Activated CD4-positive, alpha-beta memory T cell treated with anti-CD3 and anti-CD28 coated beads for 36 hours (primary cell): Measurements from ENCODE around the gene PCIF1. TPM values are rescaled to one million over a fixed set of nuclear protein-coding genes. Genes with fewer than 3 reads are reported as not detected.

ENCODE experiments used
- CTCF ChIA-PET: fragments of 350-600 bp; sonication (Branson Sonifier 250); formaldehyde crosslinking; loops from one replicate; lab custom pipeline; 2021; ENCODE audit warnings: antibody characterized with exemption, inconsistent platforms; lab: Charles Lee
- POLR2A ChIA-PET: fragments of 350-600 bp; sonication (Branson Sonifier 250); formaldehyde crosslinking; loops from one replicate; lab custom pipeline; 2021; ENCODE audit warnings: antibody characterized with exemption; lab: Charles Lee
- DNase-seq: peaks from one replicate; pipeline ENCODE4 v3.0.0-alpha.2; 2020
- H3K27ac Mint-ChIP-seq: one replicate; pipeline ENCODE4 v1.8.0; 2021; ENCODE audit warnings: mixed read lengths
- H3K27me3 Mint-ChIP-seq: one replicate; pipeline ENCODE4 v1.8.0; 2021; ENCODE audit warnings: mixed read lengths
- H3K36me3 Mint-ChIP-seq: one replicate; pipeline ENCODE4 v1.8.0; 2021; ENCODE audit warnings: mixed read lengths
- H3K4me1 Mint-ChIP-seq: one replicate; pipeline ENCODE4 v1.8.0; 2021; ENCODE audit warnings: low read depth, mixed read lengths
- H3K4me3 Mint-ChIP-seq: one replicate; pipeline ENCODE4 v1.8.0; 2021; ENCODE audit warnings: mild to moderate bottlenecking, mixed read lengths
- H3K9me3 Mint-ChIP-seq: one replicate; pipeline ENCODE4 v1.8.0; 2021; ENCODE audit warnings: mixed read lengths
- intact Hi-C: fragments of 100-400 bp; cut with micrococcal nuclease; formaldehyde crosslinking; loops from one replicate; pipeline ENCODE4 v1.15.1; 2023
- total RNA-seq, 2 experiments: library from RNA; stranded (reverse); gene quantifications; one replicate each; pipeline ENCODE4 v1.2.3, GENCODE V29; 2021

PCIF1 gene
- total RNA-seq, 2 experiments from 2014 or later = 29.9 to 33.0 TPM

GRCh38 chr20:45933266-45934045 lies 1.0 kb upstream of the PCIF1 start:
- H3K4me1 Mint-ChIP-seq = peaks cover 31% of the 10 kb centered on the region

DNA sequence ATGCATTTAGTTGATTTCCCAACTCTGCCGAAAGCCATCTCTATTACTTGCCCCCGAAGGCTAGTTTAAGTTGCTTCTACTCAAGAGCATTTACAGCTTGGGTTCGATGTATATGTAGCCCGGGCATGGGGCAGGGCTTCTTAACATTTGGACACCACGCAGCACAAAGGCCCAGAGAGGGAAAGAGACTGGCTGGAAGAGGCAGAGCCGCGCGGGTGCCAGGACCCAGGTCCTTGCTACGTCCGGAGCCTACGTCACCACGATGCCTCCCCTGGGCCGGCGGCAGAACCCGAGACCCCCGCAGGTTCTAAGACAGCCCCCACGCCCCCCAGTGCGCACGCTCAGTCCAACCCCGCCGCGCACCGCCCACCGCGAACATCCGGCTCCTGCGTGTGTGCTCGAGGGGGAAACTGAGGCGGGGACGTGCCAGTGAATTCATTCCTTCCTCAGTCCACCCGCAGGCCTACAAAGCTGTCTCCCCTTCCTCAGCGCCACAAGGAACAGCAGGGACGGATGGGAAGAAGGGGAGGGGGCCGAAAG lies 367 bp upstream of the PCIF1 start:
- ChIA-PET POLR2A (interaction anchor here (0.8 to 3.8 kb wide), 25 partner anchors 9 to 1398 kb away, joined by 3 to 28 read pairs (median 4); partner anchors contain the start of genes ACOT8, CTSA, NEURL2 and UBE2C), CTCF (interaction anchor here (0.6 to 9.2 kb wide), 15 partner anchors 10 to 135 kb away, joined by 3 to 67 read pairs (median 5); partner anchors contain the start of genes CTSA, TNNC2 and ZNF335)
- Mint-ChIP-seq H3K9me3 (no peaks in the 10 kb centered on the region), H3K4me3 (peak overlapping the region; percentile 99), H3K4me1 (peaks cover 32% of the 10 kb centered on the region), H3K27ac (peak overlapping the region; percentile 99), H3K36me3 (peaks cover 17% of the 10 kb centered on the region), H3K27me3 (no peaks in the 10 kb centered on the region)
- intact Hi-C loops = loop anchor here (2.0 to 10.0 kb wide), 4 partner anchors 23 to 431 kb away; partner anchors contain the start of genes CTSA, NEURL2 and ZSWIM1
- DNase-seq = no peak

More at GRCh38 chr20:45933266-45934045, 1.0 kb upstream of the PCIF1 start:
- Mint-ChIP-seq H3K9me3 (no peaks in the 10 kb centered on the region), H3K36me3 (peaks cover 16% of the 10 kb centered on the region), H3K27ac (peak overlapping the region; percentile 99), H3K4me3 (peak overlapping the region; percentile 99), H3K27me3 (no peaks in the 10 kb centered on the region)
- intact Hi-C loops = loop anchor here (2.0 to 10.0 kb wide), 4 partner anchors 23 to 431 kb away; partner anchors contain the start of genes CTSA, NEURL2 and ZSWIM1
- POLR2A ChIA-PET = interaction anchor here (1.0 to 3.8 kb wide), 16 partner anchors 8 to 134 kb away, joined by 3 to 28 read pairs (median 6); partner anchors contain the start of genes ACOT8, CTSA, NEURL2 and UBE2C
- DNase-seq = peak; percentile 82
- CTCF ChIA-PET = interaction anchor here (0.6 to 9.2 kb wide), 15 partner anchors 11 to 135 kb away, joined by 3 to 67 read pairs (median 5); partner anchors contain the start of genes CTSA, TNNC2, ZNF335 and ZSWIM1

- H3K9me3 Mint-ChIP-seq = no peaks in the 10 kb centered on the region
- peak overlapping the region; percentile 89 for H3K27ac Mint-ChIP-seq
- H3K27me3 Mint-ChIP-seq = no peaks in the 10 kb centered on the region
- no peak for DNase-seq
- H3K4me3 Mint-ChIP-seq = peak overlapping the region; percentile 90
- ChIA-PET CTCF (interaction anchor here (2.1 to 9.2 kb wide), 5 partner anchors 27 to 137 kb away, joined by 5 to 67 read pairs (median 15); partner anchors contain the start of gene ZNF335), POLR2A (interaction anchor here (0.6 to 3.8 kb wide), 17 partner anchors 8 to 560 kb away, joined by 3 to 28 read pairs (median 4); partner anchors contain the start of genes ACOT8, CTSA, DNTTIP1 and NEURL2)
- intact Hi-C loops = loop anchor here (1.0 to 10.0 kb wide), 8 partner anchors 25 to 429 kb away; partner anchors contain the start of genes ACOT8, CTSA, NCOA5 and NEURL2
- H3K4me1 Mint-ChIP-seq = peaks cover 32% of the 10 kb centered on the region
- H3K36me3 Mint-ChIP-seq = peaks cover 28% of the 10 kb centered on the region
Observed at GRCh38 chr20:45935416-45936046, 1.0 kb downstream of the PCIF1 start.

DNA sequence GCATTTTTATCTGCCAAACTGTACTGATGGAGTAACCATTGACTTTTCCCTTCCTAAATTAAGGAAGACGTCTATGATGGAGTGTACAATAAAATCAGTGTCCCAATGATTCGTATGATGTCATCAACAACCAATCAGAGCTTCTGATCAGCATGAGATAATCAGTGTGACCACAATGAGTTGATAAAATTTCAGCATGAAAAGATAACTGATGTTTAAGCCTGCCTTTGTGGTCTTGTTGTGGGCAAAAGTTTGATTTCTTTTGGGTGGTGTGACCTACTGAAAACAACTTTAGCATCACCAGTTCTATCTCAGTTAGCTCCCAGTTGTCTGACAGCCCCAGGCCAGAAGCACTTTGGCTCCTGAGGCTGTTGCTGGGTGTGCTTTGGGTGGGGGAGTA lies 3.3 kb downstream of the PCIF1 start:
- ChIA-PET CTCF (interaction anchor here (0.6 to 9.2 kb wide), 6 partner anchors 11 to 139 kb away, joined by 3 to 67 read pairs (median 4); partner anchors contain the start of gene ZNF335), POLR2A (interaction anchor here (0.8 to 1.4 kb wide), 2 partner anchors 11 to 12 kb away, joined by 3 to 4 read pairs; no protein-coding TSS in a partner anchor)
- intact Hi-C loops = loop anchor here (10.0 kb wide), 1 partner anchor 427 kb away; no protein-coding TSS in a partner anchor
- H3K4me1 Mint-ChIP-seq = peaks cover 29% of the 10 kb centered on the region
- H3K36me3 Mint-ChIP-seq = peaks cover 30% of the 10 kb centered on the region
- peak overlapping the region; percentile 53 for H3K27ac Mint-ChIP-seq
- no peaks in the 10 kb centered on the region for H3K9me3 Mint-ChIP-seq
- no peak overlapping the region for H3K4me3 Mint-ChIP-seq
- no peaks in the 10 kb centered on the region for H3K27me3 Mint-ChIP-seq
- no peak for DNase-seq

- ChIA-PET CTCF (interaction anchor here (1.6 to 9.2 kb wide), 2 partner anchors 24 to 32 kb away, joined by 4 to 67 read pairs; partner anchors contain the start of gene ZNF335), POLR2A (no interaction called here)
- intact Hi-C loops = loop anchor here (10.0 kb wide), 1 partner anchor 426 kb away; no protein-coding TSS in a partner anchor
- Mint-ChIP-seq H3K4me3 (no peak overlapping the region), H3K9me3 (no peaks in the 10 kb centered on the region), H3K27me3 (no peaks in the 10 kb centered on the region), H3K4me1 (peaks cover 29% of the 10 kb centered on the region), H3K36me3 (peaks cover 35% of the 10 kb centered on the region), H3K27ac (peak overlapping the region; percentile 53)
- no peak for DNase-seq
Observed at GRCh38 chr20:45938727-45939438, 4.4 kb downstream of the PCIF1 start.

DNA sequence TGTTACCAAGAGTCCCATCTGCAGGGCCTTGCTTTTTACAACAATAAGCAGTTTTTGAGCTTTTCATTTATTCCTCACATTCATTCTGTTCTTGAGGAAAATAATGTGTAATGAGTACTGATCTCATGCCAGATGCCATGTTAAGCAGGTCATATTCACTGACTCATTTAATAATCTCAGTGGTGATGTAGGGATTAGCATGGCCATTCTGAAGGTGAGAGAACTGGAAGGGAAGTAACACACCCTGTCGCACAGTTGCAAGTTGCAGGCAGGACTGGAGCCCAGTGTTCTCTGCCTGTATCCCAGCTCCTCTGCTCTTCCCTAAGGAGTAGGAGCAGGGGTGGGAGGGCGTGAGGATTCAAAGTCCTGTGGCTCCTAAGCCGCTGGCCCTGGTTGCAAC lies 5.6 kb downstream of the PCIF1 start:
- H3K27ac Mint-ChIP-seq = no peak overlapping the region
- H3K4me1 Mint-ChIP-seq = peaks cover 41% of the 10 kb centered on the region
- peaks cover 46% of the 10 kb centered on the region for H3K36me3 Mint-ChIP-seq
- no peak for DNase-seq
- ChIA-PET CTCF (interaction anchor here (9.2 kb wide), 1 partner anchor 30 kb away, joined by 67 read pairs; the partner anchor contains the start of gene ZNF335), POLR2A (interaction anchor here (0.6 kb wide), 1 partner anchor 146 kb away, joined by 5 read pairs; no protein-coding TSS in a partner anchor)
- intact Hi-C loops = no loop called here
- no peaks in the 10 kb centered on the region for H3K27me3 Mint-ChIP-seq
- H3K9me3 Mint-ChIP-seq = no peaks in the 10 kb centered on the region
- H3K4me3 Mint-ChIP-seq = no peak overlapping the region

DNA sequence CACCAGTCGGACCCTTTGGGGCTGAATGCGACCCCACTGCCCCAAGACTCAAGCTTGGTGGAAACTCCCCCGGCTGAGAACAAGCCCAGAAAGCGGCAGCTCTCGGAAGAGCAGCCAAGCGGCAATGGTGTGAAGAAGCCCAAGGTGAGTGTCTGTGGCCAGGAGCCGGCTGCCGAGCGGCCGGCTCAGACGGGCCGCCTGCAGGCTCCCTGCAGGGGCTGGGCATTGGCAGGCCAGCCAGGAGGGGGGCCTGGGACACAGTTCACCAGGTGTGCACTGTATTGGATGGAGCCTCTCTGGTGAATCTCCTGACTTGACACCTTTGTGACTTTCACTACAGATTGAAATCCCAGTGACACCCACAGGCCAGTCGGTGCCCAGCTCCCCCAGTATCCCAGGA lies 6.0 kb downstream of the PCIF1 start:
- Mint-ChIP-seq H3K27me3 (no peaks in the 10 kb centered on the region), H3K27ac (no peak overlapping the region), H3K36me3 (peaks cover 46% of the 10 kb centered on the region), H3K4me1 (peaks cover 39% of the 10 kb centered on the region), H3K4me3 (no peak overlapping the region), H3K9me3 (no peaks in the 10 kb centered on the region)
- ChIA-PET POLR2A (interaction anchor here (0.6 kb wide), 1 partner anchor 147 kb away, joined by 5 read pairs; no protein-coding TSS in a partner anchor), CTCF (interaction anchor here (9.2 kb wide), 1 partner anchor 30 kb away, joined by 67 read pairs; the partner anchor contains the start of gene ZNF335)
- no peak for DNase-seq
- intact Hi-C loops = no loop called here

DNA sequence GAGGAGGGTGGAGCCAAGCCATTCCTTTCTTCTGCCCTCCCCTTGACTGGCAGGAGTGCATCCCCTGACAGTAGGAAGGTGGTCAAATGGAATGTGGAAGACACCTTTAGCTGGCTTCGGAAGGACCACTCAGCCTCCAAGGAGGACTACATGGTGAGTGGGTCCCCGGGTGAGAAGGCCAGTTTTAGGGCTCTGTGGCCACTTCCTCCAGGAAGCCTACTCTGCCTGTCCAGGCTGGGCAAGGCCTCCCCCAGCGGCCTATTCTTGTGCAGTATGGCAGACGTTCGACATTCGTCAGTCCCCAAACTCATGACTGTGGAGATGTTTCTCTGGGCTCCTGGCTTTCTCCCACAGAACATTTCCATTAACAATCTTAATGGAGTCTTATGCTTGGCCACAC lies 9.1 kb downstream of the PCIF1 start:
- Mint-ChIP-seq H3K27ac (peak overlapping the region; percentile 91), H3K36me3 (peaks cover 45% of the 10 kb centered on the region), H3K27me3 (no peaks in the 10 kb centered on the region), H3K9me3 (no peaks in the 10 kb centered on the region), H3K4me1 (peaks cover 28% of the 10 kb centered on the region), H3K4me3 (no peak overlapping the region)
- DNase-seq = no peak
- CTCF ChIA-PET = interaction anchor here (0.7 to 5.8 kb wide), 5 partner anchors 10 to 145 kb away, joined by 3 to 45 read pairs (median 4); no protein-coding TSS in a partner anchor
- intact Hi-C loops = loop anchor here (2.0 kb wide), 1 partner anchor 21 kb away; no protein-coding TSS in a partner anchor
- POLR2A ChIA-PET = interaction anchor here (0.6 to 3.1 kb wide), 3 partner anchors 9 to 53 kb away, joined by 3 to 28 read pairs (median 14); partner anchors contain the start of gene PCIF1

DNA sequence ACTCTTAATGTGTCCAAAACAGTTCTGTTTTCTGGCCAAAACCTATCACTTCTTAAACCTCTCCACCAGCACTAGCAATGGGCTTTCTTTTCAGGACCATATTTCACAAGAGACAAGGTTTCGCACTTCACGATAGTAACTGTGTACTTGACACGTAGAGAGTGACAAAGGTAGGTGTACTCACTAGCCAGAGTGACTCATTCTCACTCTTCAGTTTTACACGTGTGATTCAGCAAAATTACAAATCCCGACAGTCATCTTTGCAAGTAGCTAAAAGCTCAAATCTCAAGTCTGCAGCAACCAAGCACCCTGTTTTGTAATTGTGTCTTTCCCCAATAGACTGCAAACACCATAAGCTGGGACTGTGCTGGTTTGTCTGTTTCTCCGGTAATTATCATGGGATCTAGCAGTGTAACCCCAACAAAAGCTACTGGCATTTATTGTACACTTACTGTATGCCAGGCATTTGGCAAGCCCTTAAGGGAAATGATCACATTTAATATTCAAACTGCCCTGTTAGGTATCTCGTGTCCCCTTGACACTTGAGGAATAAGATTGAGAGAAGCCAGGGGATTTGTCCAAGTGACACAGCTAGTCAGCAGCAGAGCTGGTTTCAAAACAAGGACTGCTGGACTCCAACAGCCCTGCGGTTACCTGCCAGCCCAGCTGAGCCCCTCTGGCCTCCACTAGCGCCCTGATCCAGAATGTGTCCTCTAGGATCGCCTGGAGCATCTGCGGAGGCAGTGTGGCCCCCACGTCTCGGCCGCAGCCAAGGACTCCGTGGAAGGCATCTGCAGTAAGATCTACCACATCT lies 9.9 kb downstream of the PCIF1 start:
- ChIA-PET POLR2A (interaction anchor here (0.6 to 3.1 kb wide), 4 partner anchors 10 to 54 kb away, joined by 3 to 28 read pairs (median 8); partner anchors contain the start of gene PCIF1), CTCF (interaction anchor here (0.7 to 5.8 kb wide), 7 partner anchors 11 to 145 kb away, joined by 3 to 45 read pairs (median 5); no protein-coding TSS in a partner anchor)
- peaks cover 50% of the 10 kb centered on the region for H3K36me3 Mint-ChIP-seq
- no peaks in the 10 kb centered on the region for H3K9me3 Mint-ChIP-seq
- peak overlapping the region; percentile 91 for H3K27ac Mint-ChIP-seq
- intact Hi-C loops = loop anchor here (2.0 kb wide), 1 partner anchor 20 kb away; no protein-coding TSS in a partner anchor
- DNase-seq = no peak
- H3K4me1 Mint-ChIP-seq = peaks cover 28% of the 10 kb centered on the region
- H3K4me3 Mint-ChIP-seq = no peak overlapping the region
- H3K27me3 Mint-ChIP-seq = no peaks in the 10 kb centered on the region
